H1 (cell line): Measurements from ENCODE around the gene CRYGA. TPM values are rescaled to one million over a fixed set of nuclear protein-coding genes. Genes with fewer than 3 reads are reported as not detected.

Experiments
- CTCF ChIA-PET: fragments of 300-600 bp; sonication (Branson Sonifier 250); formaldehyde crosslinking; loops from one replicate; lab custom pipeline; 2021; ENCODE audit not compliant: partially characterized antibody; lab: Charles Lee
- POLR2A ChIA-PET: fragments of 300-600 bp; sonication (Branson Sonifier 250); formaldehyde crosslinking; loops from one replicate; lab custom pipeline; 2021; ENCODE audit warnings: inconsistent platforms; ENCODE audit not compliant: partially characterized antibody; lab: Charles Lee
- DNase-seq, 2 experiments: peaks; one replicate each; pipeline versions ENCODE4 v3.0.0 to v3.0.0-alpha.2; 2010 to 2022; ENCODE audit warnings: low spot score in 2 of 2, low read depth in 1 of 2, mixed read lengths in 1 of 2
- FAIRE-seq: peaks from 2 replicates; lab custom pipeline; 2011; peaks lifted over from hg19 to GRCh38; lab: Jason Lieb, UNC
- H2AFZ ChIP-seq: 2 replicates; pipeline ENCODE4 v1.8.1; 2012; ENCODE audit warnings: low read length, inconsistent platforms
- H2AK5ac ChIP-seq: 2 replicates; pipeline ENCODE4 v1.6.1; 2013; ENCODE audit warnings: low read depth, low read length
- H2BK120ac ChIP-seq: replicated peaks from 2 replicates; pipeline ENCODE3; 2013; ENCODE audit warnings: low read depth, low read length, inconsistent platforms
- H2BK12ac ChIP-seq: 2 replicates; pipeline ENCODE4 v1.6.1; 2013; ENCODE audit warnings: low read depth, low read length
- H2BK15ac ChIP-seq: 2 replicates; pipeline ENCODE4 v1.6.1; 2013; ENCODE audit warnings: low read length
- H2BK20ac ChIP-seq: 2 replicates; pipeline ENCODE4 v1.6.1; 2013; ENCODE audit warnings: low read length
- H2BK5ac ChIP-seq: 2 replicates; pipeline ENCODE4 v1.6.1; 2013; ENCODE audit warnings: low read depth, low read length
- H3K14ac ChIP-seq: 2 replicates; pipeline ENCODE4 v1.6.1; 2013; ENCODE audit warnings: inconsistent platforms; ENCODE audit not compliant: insufficient read length
- H3K18ac ChIP-seq: 2 replicates; pipeline ENCODE4 v1.6.1; 2013; ENCODE audit warnings: low read length; ENCODE audit errors: extremely low read depth
- H3K23ac ChIP-seq: 2 replicates; pipeline ENCODE4 v1.6.1; 2013; ENCODE audit warnings: inconsistent platforms; ENCODE audit not compliant: insufficient read length
- H3K23me2 ChIP-seq: 2 replicates; pipeline ENCODE4 v1.6.1; 2013; ENCODE audit warnings: low read depth, low read length
- H3K27ac ChIP-seq: 2 replicates; pipeline ENCODE4 v1.6.1; 2011; ENCODE audit warnings: low read depth, low read length, inconsistent platforms
- H3K27me3 ChIP-seq, 4 experiments: replicated peaks in 1 of 4; 1 replicate in 1 of 4; 2 replicates in 3 of 4; pipeline versions ENCODE4 v1.6.1 to v1.8.1; 2011 to 2013; ENCODE audit warnings: low read length in 3 of 4, mild to moderate bottlenecking in 3 of 4, inconsistent platforms in 2 of 4, mixed read lengths in 2 of 4, moderate library complexity in 1 of 4; ENCODE audit not compliant: control insufficient read depth in 3 of 4, insufficient read depth in 3 of 4; ENCODE audit errors: extremely low read depth in 1 of 4
- H3K36me3 ChIP-seq, 4 experiments: 2 replicates each; pipeline versions ENCODE4 v1.6.1 to v1.8.1; 2011 to 2013; ENCODE audit warnings: mild to moderate bottlenecking in 4 of 4, low read length in 3 of 4, moderate library complexity in 2 of 4, control low read depth in 1 of 4, inconsistent platforms in 1 of 4; ENCODE audit not compliant: insufficient read depth in 4 of 4, control insufficient read depth in 2 of 4
- H3K4ac ChIP-seq: replicated peaks from 2 replicates; pipeline ENCODE3; 2013; ENCODE audit warnings: low read length, low read depth, mixed read lengths, inconsistent platforms; ENCODE audit not compliant: insufficient read length
- H3K4me1 ChIP-seq, 4 experiments: replicated peaks in 1 of 4; 1 replicate in 1 of 4; 2 replicates in 3 of 4; pipeline versions ENCODE4 v1.6.1 to v1.8.1; 2011 to 2013; ENCODE audit warnings: low read length in 3 of 4, inconsistent platforms in 2 of 4, mixed read lengths in 1 of 4; ENCODE audit not compliant: insufficient read depth in 4 of 4, control insufficient read depth in 3 of 4
- H3K4me2 ChIP-seq, 2 experiments: 2 replicates each; pipeline versions ENCODE4 v1.6.1 to v1.8.1; 2011 to 2013; ENCODE audit warnings: low read depth in 2 of 2, low read length in 2 of 2, control low read depth in 1 of 2, inconsistent platforms in 1 of 2, mild to moderate bottlenecking in 1 of 2; ENCODE audit not compliant: insufficient read depth in 1 of 2
- H3K4me3 ChIP-seq, 4 experiments: fragments of 200-600, 300-600 bp in 1 of 4; sonication (generic), shearing (Covaris generic), sonication (Bioruptor Twin) in 1 of 4; 2 replicates each; pipeline versions ENCODE4 v1.5.1 to v1.8.1; 2011 to 2016; ENCODE audit warnings: low read length in 4 of 4, low read depth in 3 of 4, control low read depth in 2 of 4, inconsistent platforms in 2 of 4, mild to moderate bottlenecking in 2 of 4, mixed read lengths in 1 of 4, moderate library complexity in 1 of 4; ENCODE audit not compliant: insufficient read depth in 2 of 4; ENCODE audit errors: extremely low read depth in 1 of 4
- H3K56ac ChIP-seq: replicated peaks from 2 replicates; pipeline ENCODE3; 2013; ENCODE audit warnings: low read depth, mild to moderate bottlenecking, mixed read lengths, low read length, inconsistent platforms; ENCODE audit not compliant: insufficient read length
- H3K79me1 ChIP-seq: 2 replicates; pipeline ENCODE4 v1.6.1; 2013; ENCODE audit warnings: low read depth, low read length, control low read depth
- H3K79me2 ChIP-seq, 2 experiments: 2 replicates each; pipeline versions ENCODE4 v1.6.1 to v1.8.1; 2012 to 2013; ENCODE audit warnings: low read length in 2 of 2, mild to moderate bottlenecking in 2 of 2, inconsistent platforms in 1 of 2; ENCODE audit not compliant: insufficient read depth in 2 of 2, control insufficient read depth in 1 of 2
- H3K9ac ChIP-seq, 4 experiments: replicated peaks in 1 of 4; 1 replicate in 1 of 4; 2 replicates in 3 of 4; pipeline versions ENCODE4 v1.6.1 to v1.8.1; 2011 to 2013; ENCODE audit warnings: low read depth in 3 of 4, low read length in 3 of 4, control low read depth in 2 of 4, mild to moderate bottlenecking in 2 of 4, moderate library complexity in 2 of 4, inconsistent platforms in 1 of 4; ENCODE audit errors: extremely low read depth in 1 of 4
- H3K9me3 ChIP-seq, 2 experiments: 2 replicates each; pipeline versions ENCODE4 v1.6.1 to v1.8.1; 2012 to 2013; ENCODE audit warnings: mild to moderate bottlenecking in 2 of 2, moderate library complexity in 2 of 2, control low read depth in 1 of 2, inconsistent platforms in 1 of 2, low read depth in 1 of 2, low read length in 1 of 2, mixed read lengths in 1 of 2; ENCODE audit not compliant: insufficient read depth in 2 of 2
- H4K20me1 ChIP-seq, 2 experiments: replicated peaks in 1 of 2; 2 replicates each; pipeline versions ENCODE3 to v1.8.1; 2011 to 2013; ENCODE audit warnings: inconsistent platforms in 2 of 2, low read length in 2 of 2, mild to moderate bottlenecking in 1 of 2; ENCODE audit not compliant: insufficient read depth in 2 of 2, control insufficient read depth in 1 of 2
- H4K5ac ChIP-seq: 2 replicates; pipeline ENCODE4 v1.6.1; 2013; ENCODE audit warnings: low read length, low read depth, mixed read lengths, inconsistent platforms; ENCODE audit not compliant: insufficient read length
- H4K8ac ChIP-seq: 2 replicates; pipeline ENCODE4 v1.8.0; 2013; ENCODE audit warnings: mild to moderate bottlenecking, moderate library complexity, low read length, inconsistent platforms; ENCODE audit not compliant: insufficient read depth; ENCODE audit errors: extremely low read depth
- H4K91ac ChIP-seq: replicated peaks from 2 replicates; pipeline ENCODE3; 2013; ENCODE audit warnings: low read length, mixed read lengths, inconsistent platforms; ENCODE audit not compliant: insufficient read length
- SRF ChIP-seq: IDR thresholded peaks from 2 replicates; pipeline ENCODE4 v1.6.1; 2011; ENCODE audit warnings: mild to moderate bottlenecking, low read depth, low read length, moderate library complexity
- TBP ChIP-seq: IDR thresholded peaks from 2 replicates; pipeline ENCODE4 v1.6.1; 2011; ENCODE audit warnings: low read depth, low read length, improper control_type of control experiment
- WGBS, 2 experiments: shearing (Covaris generic) in 1 of 2; methylation state at CpG; one replicate each; pipeline versions ENCODE4 v1.1.6 to v1.1.7; 2013 to 2015; ENCODE audit warnings: low lambda C conversion rate in 2 of 2, mixed read lengths in 2 of 2, inconsistent platforms in 1 of 2, low coverage in 1 of 2, missing lambda C conversion rate in 1 of 2; ENCODE audit not compliant: insufficient replicate concordance in 2 of 2, insufficient coverage in 1 of 2, insufficient read length in 1 of 2; ENCODE audit errors: extremely low coverage in 1 of 2, missing lambda C conversion rate in 1 of 2; 5-methylcytosine and 5-hydroxymethylcytosine counted together
- polyA plus RNA-seq, 7 experiments: library from polyadenylated mRNA; depleted of rRNA in 3 of 7; stranded (reverse) in 5 of 7; unstranded in 2 of 7; fragments of >200 nt in 5 of 7; fragments of 200-250 nt in 2 of 7; gene quantifications; 1 replicate in 5 of 7; 2 replicates in 1 of 7; 4 replicates in 1 of 7; pipeline versions ENCODE4 v1.2.1 to v1.2.3, GENCODE V29; 2011 to 2013; ENCODE audit warnings: missing spikeins in 2 of 7, mixed read lengths in 2 of 7
- total RNA-seq: library from RNA; stranded (reverse); fragmentation: NEBNext Ultra II Directional; extraction: Animal tissue kit (Norgen Biotek cat#: 25700); gene quantifications from 2 replicates; pipeline ENCODE4 v1.2.1, GENCODE V29; 2021

The CRYGA gene
- total and polyA plus RNA-seq, 2 of the 8 experiments (the other 6 are each of a cell fraction or from before 2014, with no cell fraction given): not detected

DNA sequence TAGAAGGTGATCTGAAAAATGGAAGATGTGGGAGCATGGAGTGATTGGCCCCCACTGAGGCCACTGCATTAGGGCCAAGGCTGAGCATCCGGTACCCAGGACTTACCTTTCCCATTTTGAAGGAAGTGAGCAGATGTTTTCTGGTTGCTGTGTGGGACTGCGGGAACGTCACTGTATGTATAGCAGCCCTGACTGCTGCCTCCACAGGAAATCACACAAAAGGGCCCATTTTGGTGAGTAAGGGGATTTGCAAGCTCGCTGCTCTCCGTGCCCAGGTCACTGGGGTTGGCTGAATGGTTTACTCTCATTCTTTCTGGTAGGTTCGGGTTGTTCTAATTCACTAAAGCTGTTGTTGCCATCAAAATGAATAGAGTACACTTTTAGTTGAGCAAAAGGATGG lies 17.4 kb downstream of the CRYGA start, which contains the start of gene CRYGB:
Gene CRYGB, minus strand, starts transcription at position 153 of the 400 bp plus-strand sequence. Its CDS starts 38 bp downstream, at position 115.
- H3K79me1 ChIP-seq: no peaks in the 10 kb centered on the region
- 0 out of 7 replicates have a peak, but pooled peaks cover 0 to 3% (median 0%) of the 10 kb centered on the region in 4 experiments for H3K4me1 ChIP-seq
- no peak within 1 kb of the TSS for H3K14ac ChIP-seq
- H3K27me3 ChIP-seq: no peaks in the 10 kb centered on the region; a peak in 1 of 7 replicates
- peak within 1 kb of the TSS; percentile 64; the same call in 1 of the 2 replicates for H4K8ac ChIP-seq
- H3K56ac ChIP-seq: no peak within 1 kb of the TSS
- no peak within 1 kb of the TSS for H2AK5ac ChIP-seq
- peak within 1 kb of the TSS; percentile 28; the same call in 1 of the 2 replicates for H2BK20ac ChIP-seq
- H4K5ac ChIP-seq: no peak within 1 kb of the TSS
- H3K4me3 ChIP-seq: no peak within 1 kb of the TSS
- no peaks in the 10 kb centered on the region for H4K20me1 ChIP-seq
- no peak within 1 kb of the TSS for H3K27ac ChIP-seq
- H2AFZ ChIP-seq: peak within 1 kb of the TSS; percentile 81; the same call in 1 of the 2 replicates
- H2BK5ac ChIP-seq: 0 out of 2 replicates have a peak within 1 kb of the TSS, but pooled peaks have one; percentile 35
- WGBS, 2 experiments: 72% methylated on average over 6 of the region's 6 CpGs; no CpG with 5 or more reads in 1 of the 2 experiments
- POLR2A ChIA-PET: interaction anchor here (0.6 to 1.3 kb wide), 2 partner anchors 16 to 103 kb away, joined by 4 read pairs; no protein-coding TSS in a partner anchor
- no peak for DNase-seq
- no peak within 1 kb of the TSS for H3K23ac ChIP-seq
- H2BK120ac ChIP-seq: no peak within 1 kb of the TSS
- TF ChIP-seq TBP (no peak), SRF (no peak)
- no peak within 1 kb of the TSS for H4K91ac ChIP-seq
- no peak within 1 kb of the TSS for H2BK15ac ChIP-seq
- H3K9ac ChIP-seq: no peak within 1 kb of the TSS
- H3K4me2 ChIP-seq: no peak within 1 kb of the TSS
- no peaks in the 10 kb centered on the region for H3K36me3 ChIP-seq
- H2BK12ac ChIP-seq: 0 out of 2 replicates have a peak within 1 kb of the TSS, but pooled peaks have one; percentile 4
- H3K18ac ChIP-seq: no peak within 1 kb of the TSS
- no peak for FAIRE-seq
- no peaks in the 10 kb centered on the region for H3K23me2 ChIP-seq
- H3K79me2 ChIP-seq: no peaks in the 10 kb centered on the region
- H3K4ac ChIP-seq: no peak within 1 kb of the TSS
- H3K9me3 ChIP-seq: no peaks in the 10 kb centered on the region
- CTCF ChIA-PET: interaction anchor here (0.6 to 6.5 kb wide), 7 partner anchors 12 to 1154 kb away, joined by 3 to 56 read pairs (median 3); no protein-coding TSS in a partner anchor
